A549 (cell line): ENCODE results near the gene NDUFA1. TPM values are rescaled to one million over a fixed set of nuclear protein-coding genes. Genes with fewer than 3 reads are reported as not detected.

Source experiments
- ATAC-seq, 2 experiments: fragments of 200-7000 bp in 1 of 2; fragments of >200 bp in 1 of 2; cut with Nextera tagmentation in 1 of 2; cut with Tn5 transposase in 1 of 2; 3 replicates each; pipeline versions ENCODE4 v1.8.0 to v1.9.1; 2018 to 2020; ENCODE audit warnings: mild to moderate bottlenecking in 1 of 2, moderate library complexity in 1 of 2
- CTCF ChIA-PET: fragments of 300-600 bp; sonication (Branson Sonifier 250); formaldehyde crosslinking; extraction: SDS; loops from one replicate; lab custom pipeline; 2021; ENCODE audit warnings: antibody characterized with exemption, inconsistent platforms; lab: Yijun Ruan, JAX
- POLR2A ChIA-PET: fragments of 350-600 bp; formaldehyde crosslinking; extraction: SDS; loops from one replicate; lab custom pipeline; 2021; ENCODE audit warnings: antibody characterized with exemption, inconsistent platforms; lab: Yijun Ruan, JAX
- DNase-seq, 2 experiments: peaks; one replicate each; pipeline versions ENCODE4 v3.0.0 to v3.0.0-alpha.2; 2011 to 2016; ENCODE audit warnings: low read depth in 1 of 2, low spot score in 1 of 2
- FAIRE-seq: peaks from 2 replicates; lab custom pipeline; 2011; peaks lifted over from hg19 to GRCh38; lab: Jason Lieb, UNC
- H3K27ac ChIP-seq, 2 experiments: fragments of >200 bp; sonication (Bioruptor Twin); formaldehyde crosslinking; 3 replicates each; pipeline ENCODE4 v1.5.1; 2016 to 2017
- H3K4me1 ChIP-seq: fragments of >200 bp; sonication (Bioruptor Twin); formaldehyde crosslinking; 3 replicates; pipeline ENCODE4 v1.6.1; 2016
- H3K4me2 ChIP-seq: fragments of >200 bp; sonication (Bioruptor Twin); formaldehyde crosslinking; 3 replicates; pipeline ENCODE4 v1.6.1; 2016
- H3K4me3 ChIP-seq: fragments of >200 bp; sonication (Bioruptor Twin); formaldehyde crosslinking; 3 replicates; pipeline ENCODE4 v1.5.1; 2016
- H3K9me3 ChIP-seq: fragments of >200 bp; sonication (Bioruptor Twin); formaldehyde crosslinking; 3 replicates; pipeline ENCODE4 v1.6.1; 2016
- BHLHE40 ChIP-seq: IDR thresholded peaks from 2 replicates; pipeline ENCODE4 v1.6.1; 2012; ENCODE audit warnings: low read depth, low read length, inconsistent platforms
- CBX2 ChIP-seq: fragments of 200-600 bp; sonication (generic); IDR thresholded peaks from 2 replicates; pipeline ENCODE4 v1.6.1; 2016; ENCODE audit warnings: low read depth, mild to moderate bottlenecking, borderline replicate concordance
- CBX8 ChIP-seq: fragments of 200-600 bp; sonication (generic); IDR thresholded peaks from 2 replicates; pipeline ENCODE4 v1.6.1; 2016
- CEBPB ChIP-seq, 2 experiments: fragments of >200 bp in 1 of 2; sonication (Bioruptor Twin) in 1 of 2; formaldehyde crosslinking in 1 of 2; IDR thresholded peaks; 2 replicates each; pipeline ENCODE4 v1.6.1; 2012 to 2016
- CHD4 ChIP-seq: fragments of 200-600 bp; sonication (generic); IDR thresholded peaks from 2 replicates; pipeline ENCODE4 v1.6.1; 2016; ENCODE audit warnings: antibody characterized with exemption, mild to moderate bottlenecking, borderline replicate concordance
- CTCF ChIP-seq: fragments of >200 bp; sonication (Bioruptor Twin); formaldehyde crosslinking; IDR thresholded peaks from 3 replicates; pipeline ENCODE4 v1.5.1; 2016
- EHF ChIP-seq: fragments of 250-450 bp; sonication (Bioruptor Pico); IDR thresholded peaks from 2 replicates; pipeline ENCODE4 v1.5.0; 2020; ENCODE audit warnings: mild to moderate bottlenecking
- EHMT2 ChIP-seq: fragments of 200-600 bp; sonication (generic); IDR thresholded peaks from 2 replicates; pipeline ENCODE4 v1.6.1; 2016; ENCODE audit warnings: antibody characterized with exemption, low read depth, mild to moderate bottlenecking, moderate library complexity
- ESRRA ChIP-seq: fragments of 150-350 bp; IDR thresholded peaks from 2 replicates; pipeline ENCODE4 v1.6.1; 2014; ENCODE audit warnings: mild to moderate bottlenecking, low read length, borderline replicate concordance
- HDAC2 ChIP-seq: fragments of 200-600 bp; sonication (generic); IDR thresholded peaks from 2 replicates; pipeline ENCODE4 v1.6.1; 2016
- HES2 ChIP-seq: fragments of >200 bp; sonication (Bioruptor Twin); formaldehyde crosslinking; IDR thresholded peaks from 2 replicates; pipeline ENCODE4 v1.6.1; 2016
- HEYL ChIP-seq: fragments of 250-450 bp; sonication (Bioruptor Pico); IDR thresholded peaks from 2 replicates; pipeline ENCODE4 v1.8.0; 2021; ENCODE audit warnings: mild to moderate bottlenecking, moderate library complexity
- JUN ChIP-seq, 2 experiments: fragments of >200 bp; sonication (Bioruptor Twin); formaldehyde crosslinking; IDR thresholded peaks; 2 replicates in 1 of 2; 3 replicates in 1 of 2; pipeline ENCODE4 v1.6.1; 2016 to 2017
- JUNB ChIP-seq: fragments of >200 bp; sonication (Bioruptor Twin); formaldehyde crosslinking; IDR thresholded peaks from 2 replicates; pipeline ENCODE4 v1.6.1; 2016
- KDM5A ChIP-seq: fragments of 200-600 bp; sonication (generic); IDR thresholded peaks from 2 replicates; pipeline ENCODE4 v1.6.1; 2016; ENCODE audit warnings: antibody characterized with exemption, mild to moderate bottlenecking
- MAFK ChIP-seq: fragments of 450-650 bp; IDR thresholded peaks from 2 replicates; pipeline ENCODE4 v1.6.1; 2014; ENCODE audit not compliant: partially characterized antibody
- NR3C1 ChIP-seq: fragments of >200 bp; sonication (Bioruptor Twin); formaldehyde crosslinking; IDR thresholded peaks from 3 replicates; pipeline ENCODE4 v1.6.1; 2017
- PBX3 ChIP-seq: IDR thresholded peaks from 2 replicates; pipeline ENCODE4 v1.6.1; 2012
- POLR2A ChIP-seq: IDR thresholded peaks from 2 replicates; pipeline ENCODE4 v1.6.1; 2012; ENCODE audit warnings: mild to moderate bottlenecking, low read length
- RFX5 ChIP-seq: fragments of 450-650 bp; IDR thresholded peaks from 2 replicates; pipeline ENCODE4 v1.7.1; 2014; ENCODE audit warnings: antibody characterized with exemption, mild to moderate bottlenecking, moderate library complexity
- SMC3 ChIP-seq: fragments of >200 bp; sonication (Bioruptor Twin); formaldehyde crosslinking; IDR thresholded peaks from 3 replicates; pipeline ENCODE4 v1.6.1; 2018; ENCODE audit warnings: inconsistent platforms
- USF2 ChIP-seq: fragments of 450-650 bp; IDR thresholded peaks from 2 replicates; pipeline ENCODE4 v1.6.1; 2014; ENCODE audit warnings: antibody characterized with exemption
- ZFP36 ChIP-seq: fragments of 450-650 bp; IDR thresholded peaks from 2 replicates; pipeline ENCODE4 v1.6.1; 2014; ENCODE audit warnings: borderline replicate concordance; ENCODE audit not compliant: partially characterized antibody
- ZSCAN20 ChIP-seq: fragments of 250-450 bp; sonication (Bioruptor Pico); IDR thresholded peaks from 2 replicates; pipeline ENCODE4 v1.8.0; 2022; ENCODE audit warnings: mild to moderate bottlenecking, moderate library complexity
- WGBS: methylation state at CpG from one replicate; pipeline ENCODE4 v1.1.6; 2017; ENCODE audit errors: missing lambda C conversion rate; 5-methylcytosine and 5-hydroxymethylcytosine counted together
- polyA plus RNA-seq, 4 experiments: library from polyadenylated mRNA; depleted of rRNA in 3 of 4; stranded (reverse); fragments of >200 nt; fragmentation: RNase III in 1 of 4; extraction: RNeasy Plus Mini Kit Qiagen cat#74134 plus additional on column Dnase treatment in 1 of 4; gene quantifications; 2 replicates in 3 of 4; 3 replicates in 1 of 4; pipeline ENCODE4 v1.2.3, GENCODE V29; 2011 to 2017

Gene NDUFA1
- polyA plus RNA-seq, 2 of the 4 experiments (the other 2 are of a cell fraction), result 432 to 435 TPM

- H3K9me3 ChIP-seq, result no peaks in the 10 kb centered on the region
- FAIRE-seq, result no peak
- 39% methylated on average over 10 of the region's 10 CpGs for WGBS
- TF ChIP-seq NR3C1 (no peak), MAFK (no peak), POLR2A (no peak), EHMT2 (no peak), RFX5 (no peak)
- no peak for ATAC-seq
- peak overlapping the region; percentile 45 for H3K4me3 ChIP-seq
- CTCF ChIA-PET, result interaction anchor here (0.7 to 1.5 kb wide), 3 partner anchors 17 to 100 kb away, joined by 3 to 10 read pairs (median 3); no protein-coding TSS in a partner anchor
- H3K4me1 ChIP-seq, result no peaks in the 10 kb centered on the region
- POLR2A ChIA-PET, result interaction anchor here (0.5 to 2.5 kb wide), 10 partner anchors 8 to 385 kb away, joined by 3 to 40 read pairs (median 4); partner anchors contain the start of genes NDUFA1, RNF113A, RPL39 and SLC25A5
- peak overlapping the region; percentile 78 for H3K4me2 ChIP-seq
- no peak for DNase-seq
- peak overlapping the region; percentile 65 to 77 for H3K27ac ChIP-seq
Measured at GRCh38 chrX:119853444-119853843, 18.2 kb upstream of the NDUFA1 start.

- 3% methylated on average over 24 of the region's 25 CpGs for WGBS
Measured at GRCh38 chrX:119870626-119871131, 953 bp upstream of the NDUFA1 start.

More at GRCh38 chrX:119870626-119871131, 953 bp upstream of the NDUFA1 start:
- peak; percentile 49 to 60; a peak in 5 of 6 replicates for ATAC-seq
- FAIRE-seq, result no peak
- H3K27ac ChIP-seq, result peak overlapping the region; percentile 96 to 99
- POLR2A ChIA-PET, result interaction anchor here (0.6 to 2.7 kb wide), 8 partner anchors 9 to 297 kb away, joined by 3 to 26 read pairs (median 4); partner anchors contain the start of genes RPL39 and UPF3B
- peak overlapping the region; percentile 98 for H3K4me2 ChIP-seq
- H3K4me1 ChIP-seq, result peaks cover 17% of the 10 kb centered on the region; the same call in 1 of the 3 replicates
- no peak for TF ChIP-seq CBX2
- no peak for TF ChIP-seq EHF (CRISPR knock-in tag)
- no peak for TF ChIP-seq JUNB
- no peak for TF ChIP-seq ESRRA
- no peak for TF ChIP-seq KDM5A
- no peak for TF ChIP-seq HDAC2
- TF ChIP-seq USF2, result no peak
- TF ChIP-seq ZFP36, result no peak
- TF ChIP-seq CTCF, result no peak
- TF ChIP-seq BHLHE40, result no peak
- no peak for TF ChIP-seq JUN (IDR thresholded peaks at IDR 0.05)
- no peak for TF ChIP-seq ZSCAN20 (CRISPR knock-in tag)
- TF ChIP-seq CHD4, result no peak
- no peak for TF ChIP-seq SMC3
- TF ChIP-seq HEYL (CRISPR knock-in tag), result no peak
- no peak for TF ChIP-seq HES2
- no peak for TF ChIP-seq CBX8
- TF ChIP-seq CEBPB (IDR thresholded peaks at IDR 0.05), result no peak
- TF ChIP-seq PBX3, result no peak
- CTCF ChIA-PET, result interaction anchor here (1.0 to 1.7 kb wide), 4 partner anchors 14 to 358 kb away, joined by 3 to 5 read pairs (median 4); partner anchors contain the start of gene UPF3B
- DNase-seq, result no peak
- H3K9me3 ChIP-seq, result no peaks in the 10 kb centered on the region
- peak overlapping the region; percentile 76 for H3K4me3 ChIP-seq
